PFSK-1 (cell line): ENCODE data around the gene FBP2.

Experiments used
- POLR2AphosphoS5 ChIP-seq: IDR thresholded peaks from 2 replicates; pipeline ENCODE4 v1.6.1; 2012; ENCODE audit warnings: low read depth, mild to moderate bottlenecking, control low read depth, low read length, moderate library complexity
- REST ChIP-seq, 2 experiments: IDR thresholded peaks; 2 replicates each; pipeline versions ENCODE4 v1.6.1 to v1.8.0; 2011 to 2012; ENCODE audit warnings: low read depth in 2 of 2, low read length in 2 of 2, control low read depth in 1 of 2, inconsistent platforms in 1 of 2, mild to moderate bottlenecking in 1 of 2, moderate library complexity in 1 of 2; ENCODE audit not compliant: insufficient read depth in 1 of 2

- TF ChIP-seq POLR2AphosphoS5 (no peak), REST (IDR thresholded peaks at IDR 0.05; ENCODE audit: insufficient read depth in 1 of 2, low read depth in 2 of 2, low read length in 2 of 2) (no peak)
Observed at GRCh38 chr9:94613003-94613402, 19.4 kb upstream of the FBP2 start.
